Epidermal melanocyte (primary cell): ENCODE data around the gene AGAP9.
"Not testable (repeated sequence)": the region's sequence is repeated elsewhere in the genome, so short reads cannot be mapped to it uniquely, and the experiment has no call there.

Experiments used
- DNase-seq: peaks from one replicate; pipeline ENCODE4 v3.0.0; 2011; ENCODE audit warnings: low spot score; ENCODE audit not compliant: insufficient read length

AGAP9 gene

GRCh38 chr10:47489630-47490029 is 33.8 kb downstream of the AGAP9 start:
- not testable (repeated sequence) for DNase-seq

GRCh38 chr10:47485943-47486342 is 37.5 kb downstream of the AGAP9 start:
- DNase-seq, result not testable (repeated sequence)

- not testable (repeated sequence) for DNase-seq
Observed at GRCh38 chr10:47484786-47485185, 38.7 kb downstream of the AGAP9 start.

GRCh38 chr10:47483923-47484322 is 39.5 kb downstream of the AGAP9 start, which contains the start of gene ANXA8:
Gene ANXA8, minus strand, starts transcription at chr10:47484115. Its CDS starts 182 bp downstream, at chr10:47483933.
- not testable (repeated sequence) for DNase-seq

GRCh38 chr10:47482367-47482766 is 41.1 kb downstream of the AGAP9 start:
- not testable (repeated sequence) for DNase-seq

GRCh38 chr10:47481768-47482181 is 41.7 kb downstream of the AGAP9 start:
- DNase-seq, result not testable (repeated sequence)

- DNase-seq, result not testable (repeated sequence)
Observed at GRCh38 chr10:47481182-47481766, 42.2 kb downstream of the AGAP9 start.

GRCh38 chr10:47480133-47480532 is 43.3 kb downstream of the AGAP9 start:
- DNase-seq, result not testable (repeated sequence)

- DNase-seq, result not testable (repeated sequence)
Observed at GRCh38 chr10:47478114-47478513, 45.3 kb downstream of the AGAP9 start.

- DNase-seq, result not testable (repeated sequence)
Observed at GRCh38 chr10:47477078-47477477, 46.4 kb downstream of the AGAP9 start.

GRCh38 chr10:47475101-47475500 is 48.3 kb downstream of the AGAP9 start:
- DNase-seq, result not testable (repeated sequence)

- not testable (repeated sequence) for DNase-seq
Observed at GRCh38 chr10:47473516-47473915, 49.9 kb downstream of the AGAP9 start.

GRCh38 chr10:47472647-47473046 is 50.8 kb downstream of the AGAP9 start:
- not testable (repeated sequence) for DNase-seq

- not testable (repeated sequence) for DNase-seq
Observed at GRCh38 chr10:47472072-47472471, 51.4 kb downstream of the AGAP9 start.

- DNase-seq, result not testable (repeated sequence)
Observed at GRCh38 chr10:47468731-47469528, 54.5 kb downstream of the AGAP9 start.

- DNase-seq, result not testable (repeated sequence)
Observed at GRCh38 chr10:47467957-47468356, 55.5 kb downstream of the AGAP9 start.

- not testable (repeated sequence) for DNase-seq
Observed at GRCh38 chr10:47467458-47467857, 56.0 kb downstream of the AGAP9 start.

GRCh38 chr10:47465216-47465917 is 58.1 kb downstream of the AGAP9 start:
- DNase-seq, result not testable (repeated sequence)

GRCh38 chr10:47462577-47463358 is 60.7 kb downstream of the AGAP9 start:
- not testable (repeated sequence) for DNase-seq

- DNase-seq, result not testable (repeated sequence)
Observed at GRCh38 chr10:47461261-47461687, 62.2 kb downstream of the AGAP9 start.
